Sciatic nerve (tissue), 2 donors: Measurements from ENCODE around the gene MRC2. TPM values are rescaled to one million over a fixed set of nuclear protein-coding genes. Genes with fewer than 3 reads are reported as not detected.
"Not testable (repeated sequence)": the region's sequence is repeated elsewhere in the genome, so short reads cannot be mapped to it uniquely, and the experiment has no call there.

Source experiments
- ATAC-seq: fragments of 200-7000 bp; cut with Tn5 transposase; one replicate; pipeline ENCODE4 v1.9.1; 2020; ENCODE audit warnings: mild to moderate bottlenecking, moderate library complexity
- DNase-seq: peaks from one replicate; pipeline ENCODE4 v3.0.0-alpha.2; 2020; ENCODE audit warnings: low spot score
- intact Hi-C: fragments of 100-400 bp; cut with DNase I; formaldehyde crosslinking; loops from one replicate; pipeline ENCODE4 v1.14.2; 2022
- total RNA-seq: library from RNA; stranded (reverse); fragmentation: NEBNext Ultra II Directional; extraction: Animal tissue kit (Norgen Biotek cat#: 25700); gene quantifications from one replicate; pipeline ENCODE4 v1.2.1, GENCODE V29; 2021
- donor health status: DM: no; HTN: no; CAD: no.
- donor health status: DM: no; HTN: no; CAD: no.

Gene MRC2, protein sequence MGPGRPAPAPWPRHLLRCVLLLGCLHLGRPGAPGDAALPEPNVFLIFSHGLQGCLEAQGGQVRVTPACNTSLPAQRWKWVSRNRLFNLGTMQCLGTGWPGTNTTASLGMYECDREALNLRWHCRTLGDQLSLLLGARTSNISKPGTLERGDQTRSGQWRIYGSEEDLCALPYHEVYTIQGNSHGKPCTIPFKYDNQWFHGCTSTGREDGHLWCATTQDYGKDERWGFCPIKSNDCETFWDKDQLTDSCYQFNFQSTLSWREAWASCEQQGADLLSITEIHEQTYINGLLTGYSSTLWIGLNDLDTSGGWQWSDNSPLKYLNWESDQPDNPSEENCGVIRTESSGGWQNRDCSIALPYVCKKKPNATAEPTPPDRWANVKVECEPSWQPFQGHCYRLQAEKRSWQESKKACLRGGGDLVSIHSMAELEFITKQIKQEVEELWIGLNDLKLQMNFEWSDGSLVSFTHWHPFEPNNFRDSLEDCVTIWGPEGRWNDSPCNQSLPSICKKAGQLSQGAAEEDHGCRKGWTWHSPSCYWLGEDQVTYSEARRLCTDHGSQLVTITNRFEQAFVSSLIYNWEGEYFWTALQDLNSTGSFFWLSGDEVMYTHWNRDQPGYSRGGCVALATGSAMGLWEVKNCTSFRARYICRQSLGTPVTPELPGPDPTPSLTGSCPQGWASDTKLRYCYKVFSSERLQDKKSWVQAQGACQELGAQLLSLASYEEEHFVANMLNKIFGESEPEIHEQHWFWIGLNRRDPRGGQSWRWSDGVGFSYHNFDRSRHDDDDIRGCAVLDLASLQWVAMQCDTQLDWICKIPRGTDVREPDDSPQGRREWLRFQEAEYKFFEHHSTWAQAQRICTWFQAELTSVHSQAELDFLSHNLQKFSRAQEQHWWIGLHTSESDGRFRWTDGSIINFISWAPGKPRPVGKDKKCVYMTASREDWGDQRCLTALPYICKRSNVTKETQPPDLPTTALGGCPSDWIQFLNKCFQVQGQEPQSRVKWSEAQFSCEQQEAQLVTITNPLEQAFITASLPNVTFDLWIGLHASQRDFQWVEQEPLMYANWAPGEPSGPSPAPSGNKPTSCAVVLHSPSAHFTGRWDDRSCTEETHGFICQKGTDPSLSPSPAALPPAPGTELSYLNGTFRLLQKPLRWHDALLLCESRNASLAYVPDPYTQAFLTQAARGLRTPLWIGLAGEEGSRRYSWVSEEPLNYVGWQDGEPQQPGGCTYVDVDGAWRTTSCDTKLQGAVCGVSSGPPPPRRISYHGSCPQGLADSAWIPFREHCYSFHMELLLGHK (N-terminal part only)
- total RNA-seq: 111 TPM

DNA sequence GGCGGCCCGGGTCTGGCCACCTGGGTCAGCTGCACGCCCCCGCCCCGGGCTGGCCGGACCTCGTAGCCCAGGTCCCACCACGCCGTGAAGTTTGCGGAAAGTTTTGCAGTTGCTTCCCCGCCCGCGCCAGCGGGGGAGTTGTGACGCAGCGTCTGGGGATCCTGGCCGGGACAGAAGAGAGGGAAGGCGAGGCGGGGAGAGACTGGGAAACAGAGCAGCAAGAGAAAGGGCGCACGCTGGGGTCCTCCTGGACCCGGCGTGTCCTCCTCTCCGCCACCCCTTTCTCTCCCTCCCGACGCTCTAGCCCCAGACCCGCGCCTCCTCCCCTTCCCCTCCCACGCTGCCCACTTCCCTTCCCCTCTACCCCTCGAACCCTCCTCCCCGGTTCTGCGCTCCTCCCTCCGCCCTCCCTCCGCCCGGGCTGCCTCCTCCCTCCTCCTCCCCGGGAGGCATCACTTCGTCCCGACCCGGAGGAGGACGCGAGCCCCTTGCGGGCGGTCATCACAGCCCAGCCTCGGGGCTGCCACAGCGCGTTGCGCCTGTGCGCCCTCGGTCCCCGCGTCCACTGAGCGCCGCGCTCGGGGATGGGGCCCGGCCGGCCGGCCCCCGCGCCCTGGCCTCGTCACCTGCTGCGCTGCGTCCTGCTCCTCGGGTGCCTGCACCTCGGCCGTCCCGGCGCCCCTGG lies at the start of gene MRC2:
Gene MRC2, plus strand, starts transcription at position 452 of the 685 bp plus-strand sequence. Its CDS starts 133 bp downstream, at position 585.
- intact Hi-C loops: no loop called here
- ATAC-seq: peak; percentile 70
- DNase-seq: peak; percentile 84

DNA sequence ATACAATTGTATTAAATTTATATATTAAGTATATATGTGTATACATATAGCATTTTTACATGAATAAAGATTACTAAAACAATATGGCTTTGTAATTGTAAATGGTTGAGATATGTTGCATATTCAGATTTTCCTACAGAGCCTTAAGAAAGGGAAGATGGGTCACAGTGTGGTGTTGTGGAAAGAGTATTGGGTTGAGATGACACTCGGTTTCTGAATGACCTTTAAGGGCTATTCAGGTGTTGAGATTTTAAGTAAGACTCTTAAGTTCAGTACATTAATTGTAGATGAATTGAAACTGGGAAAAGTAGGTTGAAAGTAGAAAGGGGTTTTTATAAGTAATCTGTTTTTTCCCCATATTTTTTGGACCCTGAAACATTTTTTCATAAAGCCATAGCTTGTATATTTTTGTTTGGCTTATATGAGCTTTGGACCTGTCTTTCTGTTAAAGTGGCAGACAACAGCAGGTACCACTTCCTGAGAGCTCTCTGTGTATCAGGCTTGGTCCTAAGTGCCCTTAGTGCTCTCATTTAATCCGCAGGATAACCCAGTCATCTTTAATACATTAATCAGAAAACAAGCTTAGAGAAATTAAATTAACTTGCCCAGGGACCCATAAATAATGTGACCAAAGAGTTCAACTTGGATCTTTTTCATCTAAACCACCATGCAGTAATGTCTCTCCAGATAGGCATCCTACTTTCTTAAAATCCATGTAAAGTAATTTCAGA lies 48.5 kb upstream of the MRC2 start:
- no peak for DNase-seq
- no peak for ATAC-seq
- intact Hi-C loops: no loop called here

DNA sequence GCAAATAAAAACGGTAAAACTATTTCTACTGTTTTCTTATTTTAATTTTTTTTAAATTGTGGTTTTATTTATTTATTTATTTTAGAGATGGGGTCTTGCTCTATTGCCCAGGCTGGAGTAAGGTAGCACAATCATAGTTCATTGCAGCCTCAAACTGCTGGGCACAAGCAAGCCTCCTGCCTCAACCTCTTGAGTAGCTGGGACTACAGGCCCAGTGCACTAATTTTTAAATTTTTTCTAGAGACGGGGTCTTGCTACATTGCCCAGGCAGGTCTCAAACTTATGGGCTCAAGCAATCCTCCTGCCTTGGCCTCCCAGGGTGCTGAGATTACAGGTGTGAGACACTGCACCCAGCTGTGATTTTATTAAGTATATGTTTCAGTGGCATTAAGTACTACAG lies 46.5 kb upstream of the MRC2 start:
- DNase-seq: no peak
- intact Hi-C loops: no loop called here
- no peak for ATAC-seq

DNA sequence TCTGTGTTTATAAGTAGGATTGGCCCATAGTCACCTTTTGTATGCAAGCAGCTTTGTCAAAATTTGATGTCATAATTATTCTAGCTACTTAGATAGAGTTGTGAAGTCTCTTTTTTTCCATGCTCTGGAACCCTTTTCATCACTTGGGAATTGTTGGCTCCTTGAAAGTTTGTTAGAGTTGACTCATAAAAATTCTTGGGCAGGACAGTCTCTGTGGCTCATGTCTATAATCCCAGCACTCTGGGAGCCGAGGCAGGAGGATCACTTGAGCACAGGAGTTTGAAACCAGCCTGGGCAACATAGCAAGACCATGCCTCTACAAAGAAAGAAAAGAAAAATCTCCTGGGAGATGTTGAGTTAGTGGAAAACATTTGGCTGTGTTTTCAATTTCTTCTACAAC lies 45.7 kb upstream of the MRC2 start:
- ATAC-seq: no peak
- DNase-seq: no peak
- intact Hi-C loops: no loop called here

DNA sequence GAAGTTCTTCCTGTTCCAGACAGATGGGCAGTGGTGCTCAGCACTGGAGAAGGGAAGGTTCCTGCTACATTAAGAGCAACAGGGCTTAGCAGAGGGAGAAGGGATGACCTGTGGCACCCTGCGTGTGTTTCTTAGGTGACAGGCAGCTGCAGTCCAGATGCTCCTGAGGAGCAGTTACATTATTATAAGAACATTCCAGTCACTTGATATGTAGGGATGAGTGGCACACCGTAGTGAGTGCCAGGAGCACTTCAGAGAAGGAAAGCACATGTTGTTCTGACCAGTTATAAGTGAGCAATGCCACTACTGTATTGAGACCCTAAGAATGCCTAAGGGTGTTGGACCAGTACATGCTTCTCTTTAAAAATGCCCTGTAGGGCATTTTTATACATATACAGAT lies 39.9 kb upstream of the MRC2 start:
- no peak for DNase-seq
- intact Hi-C loops: no loop called here
- ATAC-seq: no peak

DNA sequence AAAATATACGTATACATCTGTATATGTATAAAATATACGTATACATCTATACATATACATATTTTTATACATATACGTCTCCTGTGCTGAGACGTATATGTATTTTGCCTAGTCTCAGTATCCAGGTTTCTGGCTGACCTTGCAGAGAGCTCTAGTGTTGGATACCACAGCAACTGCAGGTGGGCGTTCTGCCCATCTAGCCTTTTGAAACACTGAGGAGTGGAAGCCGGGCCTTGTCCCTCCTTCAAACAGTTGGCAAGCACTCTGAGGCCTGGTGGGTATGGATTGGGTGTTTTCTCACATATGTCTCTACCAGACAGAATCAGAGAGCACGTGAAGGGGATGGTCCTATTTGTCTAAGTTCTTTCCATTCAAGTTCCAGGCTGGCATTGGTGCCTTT lies 39.4 kb upstream of the MRC2 start:
- intact Hi-C loops: no loop called here
- DNase-seq (no peak), ATAC-seq (no peak)

DNA sequence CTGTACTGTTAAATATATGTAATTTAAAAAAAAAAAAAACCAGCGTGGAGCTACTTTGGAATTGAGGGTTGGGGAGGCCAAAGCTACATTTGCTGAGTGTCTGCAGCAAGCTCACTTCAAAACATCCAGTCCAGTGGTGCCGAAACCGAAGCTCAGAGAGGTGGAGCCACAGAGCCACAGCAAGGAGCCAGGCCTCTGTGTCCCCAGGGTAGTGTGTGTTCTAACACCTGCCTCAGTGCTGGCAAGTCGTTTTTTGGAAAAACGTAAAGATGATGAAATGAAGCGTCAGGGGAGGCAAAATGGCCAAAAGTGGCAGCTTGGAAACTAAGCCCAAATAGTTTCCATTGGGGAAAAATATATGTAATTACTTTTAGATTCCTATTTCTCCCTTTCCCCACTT lies 36.1 kb upstream of the MRC2 start:
- DNase-seq (no peak), ATAC-seq (peak; percentile 70)
- intact Hi-C loops: no loop called here

DNA sequence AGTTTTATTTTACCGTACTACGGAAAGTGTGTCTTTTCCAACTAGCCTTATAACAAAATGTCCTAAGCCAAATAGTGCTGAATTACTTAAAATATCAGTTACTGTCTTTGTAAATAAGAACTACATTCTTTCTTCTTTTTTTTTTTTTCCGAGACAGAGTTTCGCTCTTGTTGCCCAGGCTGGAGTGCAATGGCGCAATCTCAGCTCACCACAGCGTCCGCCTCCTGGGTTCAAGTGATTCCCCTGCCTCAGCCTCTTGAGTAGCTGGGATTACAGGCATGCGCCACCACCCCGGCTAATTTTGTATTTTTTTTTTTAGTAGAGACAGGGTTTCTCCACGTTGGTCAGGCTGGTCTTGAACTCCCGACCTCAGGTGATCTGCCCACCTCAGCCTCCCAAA lies 35.6 kb upstream of the MRC2 start:
- ATAC-seq, intact Hi-C loops, DNase-seq: not testable (repeated sequence)

DNA sequence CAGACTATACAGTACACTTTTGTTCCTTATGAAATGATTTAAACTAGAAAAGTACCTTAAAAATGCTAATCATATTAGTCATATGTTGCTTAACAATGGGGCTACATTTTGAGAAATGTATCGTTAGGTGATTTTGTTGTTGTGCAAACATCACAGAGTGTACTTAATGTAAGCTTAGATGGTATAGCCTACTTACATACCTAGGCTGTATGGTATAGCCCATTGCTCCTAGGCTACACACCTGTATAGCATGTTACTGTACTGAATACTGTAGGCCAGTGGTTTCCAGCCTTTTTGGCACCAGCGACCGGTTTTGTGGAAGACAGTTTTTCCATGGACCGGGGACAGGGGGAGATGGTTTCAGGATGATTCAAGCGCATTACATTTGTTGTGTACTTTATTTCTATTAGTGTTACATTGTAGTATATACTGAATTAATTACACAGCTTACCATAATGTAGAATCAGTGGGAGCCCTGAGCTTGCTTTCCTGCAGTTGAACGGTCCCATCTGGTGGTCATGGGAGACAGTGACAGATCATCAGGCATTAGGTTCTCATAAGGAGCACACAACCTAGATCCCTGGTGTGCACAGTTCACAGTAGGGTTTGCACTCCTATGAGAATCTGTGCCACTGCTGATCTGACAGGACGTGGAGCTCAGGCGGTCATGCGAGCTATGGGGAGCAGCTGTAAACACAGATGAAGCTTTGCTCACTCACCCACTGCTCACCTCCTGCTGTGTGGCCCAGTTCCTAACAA lies 35.0 kb upstream of the MRC2 start:
- ATAC-seq (peak; percentile 15), DNase-seq (no peak)
- intact Hi-C loops: no loop called here

DNA sequence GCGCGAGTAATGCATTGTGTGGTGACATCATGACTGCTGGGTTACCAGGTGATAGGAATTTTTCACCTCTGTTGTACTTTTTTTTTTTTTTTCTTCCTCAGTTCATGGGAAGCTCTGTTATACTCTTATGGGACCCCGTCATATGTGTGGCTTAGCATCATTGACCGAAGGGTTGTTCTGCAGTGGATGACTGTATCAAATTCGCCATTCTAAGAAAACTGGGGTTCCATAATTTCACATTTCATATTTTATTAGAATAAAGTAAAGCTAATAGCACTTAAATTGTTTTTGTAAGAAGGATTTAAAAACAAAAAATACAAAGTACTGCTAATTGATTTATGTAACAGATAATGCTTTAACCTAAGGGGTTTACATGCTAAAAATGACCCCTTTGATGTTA lies 32.0 kb upstream of the MRC2 start:
- ATAC-seq (no peak), DNase-seq (no peak)
- intact Hi-C loops: no loop called here

DNA sequence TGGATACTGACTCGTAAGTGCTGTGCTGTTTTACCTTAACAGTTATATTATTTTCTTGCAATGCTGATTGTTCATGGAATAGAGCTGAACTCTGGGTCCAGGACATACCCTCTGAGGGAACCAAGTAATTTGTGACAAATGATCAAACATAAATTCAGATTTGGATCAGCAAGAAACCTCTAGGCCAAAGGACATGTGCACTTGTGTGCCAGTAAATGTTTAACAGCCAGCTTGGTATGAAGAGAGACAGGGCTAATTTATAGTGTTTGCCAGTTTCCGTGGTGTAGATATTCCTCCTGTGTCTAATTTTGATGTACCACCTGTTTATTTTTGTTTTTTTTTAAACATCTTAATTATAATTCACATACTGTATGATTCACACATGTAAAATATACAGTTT lies 30.8 kb upstream of the MRC2 start:
- ATAC-seq (no peak), DNase-seq (no peak)
- intact Hi-C loops: no loop called here

DNA sequence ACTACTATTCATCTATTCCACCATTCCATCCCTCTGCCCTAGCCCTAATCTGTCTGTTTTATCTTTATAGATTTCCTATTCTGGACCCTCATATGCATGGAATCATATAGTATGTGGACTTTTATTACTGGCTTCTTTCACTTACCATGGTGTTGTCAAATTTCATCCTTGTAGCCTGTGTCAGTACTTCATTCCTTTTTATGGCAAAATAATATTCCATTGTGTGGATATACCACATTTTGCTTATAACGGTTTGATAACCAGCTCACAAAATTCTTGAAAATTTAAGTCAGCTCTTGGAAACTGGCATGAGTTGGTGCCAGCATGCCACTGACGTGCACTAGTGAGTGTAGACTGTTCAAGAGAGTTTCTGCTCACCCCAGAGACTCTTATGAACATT lies 30.3 kb upstream of the MRC2 start:
- no peak for DNase-seq
- intact Hi-C loops: no loop called here
- no peak for ATAC-seq

DNA sequence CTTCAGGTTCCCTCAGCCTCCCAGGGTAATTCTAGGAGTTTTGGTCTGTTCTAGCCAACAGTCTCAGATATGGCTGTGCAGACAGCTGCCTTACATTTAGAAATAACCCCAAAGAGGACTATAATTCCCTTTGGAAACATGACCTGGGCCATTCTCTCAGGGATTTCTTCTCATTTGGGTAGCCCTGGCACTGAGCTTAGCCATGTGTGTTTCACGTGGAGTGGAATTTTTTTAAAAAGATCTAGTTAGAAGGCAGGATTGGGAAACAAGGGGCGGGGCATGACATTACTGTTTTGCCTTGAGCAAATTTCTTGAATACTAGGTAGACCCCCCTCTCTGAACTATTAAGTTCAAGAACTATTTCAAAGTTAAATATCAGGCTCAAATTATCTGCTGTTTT lies 29.6 kb upstream of the MRC2 start:
- DNase-seq: no peak
- intact Hi-C loops: no loop called here
- peak; percentile 68 for ATAC-seq

DNA sequence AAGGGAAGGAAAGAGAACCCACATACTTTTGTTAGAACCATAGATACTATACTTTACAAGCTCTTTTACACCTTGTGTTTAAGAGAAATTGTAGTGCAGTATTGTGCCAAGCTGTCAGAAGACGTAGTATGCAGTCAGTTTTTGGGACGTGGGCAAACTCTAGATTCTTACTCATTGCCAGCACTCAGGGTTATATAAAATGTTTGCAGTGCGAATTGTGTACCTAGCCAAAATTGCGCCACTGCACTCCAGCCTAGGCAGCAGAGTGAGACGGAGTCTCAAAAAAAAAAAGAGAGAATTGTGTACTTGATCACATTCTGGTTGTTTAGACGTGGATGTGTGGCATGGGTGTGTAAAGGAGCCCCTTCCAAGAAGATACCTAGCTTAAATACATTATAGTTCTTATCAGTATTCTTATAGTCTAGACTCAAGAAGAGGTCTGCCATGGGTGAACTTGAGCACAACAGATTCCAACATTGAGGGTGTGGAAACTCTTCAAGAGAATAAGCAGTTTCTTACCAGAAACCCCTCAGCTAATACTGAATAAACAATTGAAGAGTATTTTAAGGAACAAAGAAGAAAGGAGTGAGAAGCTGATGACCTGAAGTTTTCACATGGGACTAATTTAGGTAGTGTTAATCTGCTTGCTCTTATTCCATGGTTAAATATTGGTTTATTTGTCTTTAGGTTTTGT lies 27.4 kb upstream of the MRC2 start:
- ATAC-seq: no peak
- intact Hi-C loops: no loop called here

DNA sequence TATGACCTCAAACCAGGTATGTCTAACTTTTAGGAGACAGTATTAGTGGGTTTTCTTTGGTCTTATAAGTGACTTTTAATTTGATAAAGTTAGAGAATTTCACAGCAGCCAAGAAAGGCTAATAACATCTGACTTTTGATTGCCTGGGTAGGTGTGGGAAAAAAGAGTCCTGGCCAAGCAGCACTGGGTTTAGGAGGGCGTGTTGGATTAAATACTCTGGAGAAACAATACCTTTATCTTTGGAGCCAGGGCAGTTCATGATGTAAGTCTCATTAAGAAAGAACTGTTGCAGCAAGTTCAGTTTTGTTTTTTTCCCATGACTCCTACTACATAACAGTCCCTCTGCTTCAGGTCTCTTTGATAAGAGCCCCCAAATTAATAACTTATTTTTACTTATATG lies 26.7 kb upstream of the MRC2 start:
- ATAC-seq: peak; percentile 47
- intact Hi-C loops: no loop called here

More for the DNA sequence above, 27.4 kb upstream of the MRC2 start:
- DNase-seq: no peak

DNA sequence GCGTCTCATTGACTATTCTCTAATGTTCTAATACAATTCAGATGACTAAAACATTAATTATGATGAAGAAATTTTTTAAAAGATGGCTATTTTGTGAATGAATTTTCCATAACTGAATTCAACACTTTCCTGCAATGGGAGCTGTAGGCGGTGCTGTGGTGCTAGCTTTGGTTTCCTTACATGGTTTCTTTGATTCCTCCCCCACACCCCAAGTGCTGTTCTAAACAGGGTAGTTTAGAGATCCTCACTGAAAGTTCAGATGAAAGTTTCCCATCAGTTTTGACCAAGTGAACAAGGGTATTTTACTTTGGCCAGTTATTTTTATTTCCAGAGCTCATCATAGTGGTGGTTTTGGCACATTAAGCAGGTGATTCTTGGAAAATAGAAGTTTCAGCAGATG lies 26.0 kb upstream of the MRC2 start:
- ATAC-seq: peak; percentile 90
- DNase-seq: no peak
- intact Hi-C loops: no loop called here

More for the DNA sequence above, 26.7 kb upstream of the MRC2 start:
- DNase-seq: no peak

DNA sequence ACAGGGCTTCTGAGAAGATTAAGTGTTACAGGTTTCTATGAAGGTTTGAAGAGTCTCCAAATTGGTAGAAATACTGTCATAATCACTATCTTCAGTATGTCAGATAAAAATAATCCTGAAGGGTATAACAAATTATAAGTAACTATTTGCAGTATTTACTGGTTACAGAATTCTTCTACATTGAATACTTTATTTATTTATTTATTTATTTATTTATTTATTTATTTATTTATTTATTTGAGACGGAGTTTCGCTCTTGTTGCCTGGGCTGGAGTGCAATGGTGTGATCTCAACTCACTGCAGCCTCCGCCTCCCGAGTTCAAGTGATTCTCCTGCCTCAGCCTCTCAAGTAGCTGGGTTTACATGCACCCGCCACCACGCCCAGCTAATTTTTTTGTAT lies 23.7 kb upstream of the MRC2 start:
- intact Hi-C loops, DNase-seq, ATAC-seq: not testable (repeated sequence)
